Activated CD4-positive, alpha-beta T cell treated with anti-CD3 and anti-CD28 coated beads, Interleukin-2, amount 50 U/mL, for 24 hours (primary cell): ENCODE data around the gene CHP2.
"Not testable (repeated sequence)": the region's sequence is repeated elsewhere in the genome, so short reads cannot be mapped to it uniquely, and the experiment has no call there.

Experiments used
- DNase-seq, 2 donors: peaks; one replicate each; pipeline ENCODE4 v3.0.0-alpha.2; 2020; ENCODE audit warnings: low read depth in 1 of 2, low spot score in 1 of 2

CHP2 gene

GRCh38 chr16:23742766-23743165 lies 12.1 kb upstream of the CHP2 start:
- DNase-seq = no peak

- DNase-seq = no peak
Measured at GRCh38 chr16:23745263-23745662, 9.6 kb upstream of the CHP2 start.

GRCh38 chr16:23748630-23749029 lies 6.2 kb upstream of the CHP2 start:
- no peak for DNase-seq

GRCh38 chr16:23751053-23751452 lies 3.8 kb upstream of the CHP2 start:
- DNase-seq = not testable (repeated sequence)

GRCh38 chr16:23753908-23754593 lies 775 bp upstream of the CHP2 start:
- DNase-seq = no peak

GRCh38 chr16:23755484-23755809 lies 621 bp downstream of the CHP2 start:
- no peak for DNase-seq

- no peak for DNase-seq
Measured at GRCh38 chr16:23757116-23757515, 2.3 kb downstream of the CHP2 start.

- DNase-seq = no peak
Measured at GRCh38 chr16:23757937-23758619, 3.3 kb downstream of the CHP2 start.

- no peak for DNase-seq
Measured at GRCh38 chr16:23765933-23766332, 11.1 kb downstream of the CHP2 start.

GRCh38 chr16:23768581-23768980 lies 13.8 kb downstream of the CHP2 start:
- DNase-seq = no peak

- no peak for DNase-seq
Measured at GRCh38 chr16:23771027-23771426, 16.2 kb downstream of the CHP2 start.

- no peak for DNase-seq
Measured at GRCh38 chr16:23771642-23772041, 16.8 kb downstream of the CHP2 start.

- DNase-seq = no peak
Measured at GRCh38 chr16:23773339-23773738, 18.5 kb downstream of the CHP2 start.

GRCh38 chr16:23781176-23781575 lies 26.4 kb downstream of the CHP2 start:
- DNase-seq = no peak

GRCh38 chr16:23784811-23785447 lies 30.1 kb downstream of the CHP2 start:
- DNase-seq = no peak

- no peak for DNase-seq
Measured at GRCh38 chr16:23785842-23786241, 31.0 kb downstream of the CHP2 start.

- DNase-seq = no peak
Measured at GRCh38 chr16:23786964-23787561, 32.2 kb downstream of the CHP2 start.

GRCh38 chr16:23788685-23789084 lies 33.9 kb downstream of the CHP2 start:
- no peak for DNase-seq

GRCh38 chr16:23795378-23795777 lies 40.6 kb downstream of the CHP2 start:
- no peak for DNase-seq

GRCh38 chr16:23796941-23797340 lies 42.1 kb downstream of the CHP2 start:
- DNase-seq = no peak

- peak; percentile 49 to 71 for DNase-seq
Measured at GRCh38 chr16:23801378-23801777, 46.6 kb downstream of the CHP2 start.

GRCh38 chr16:23802776-23803175 lies 48.0 kb downstream of the CHP2 start:
- DNase-seq = no peak
